CD4-positive, alpha-beta T cell treated with Interleukin-21 for 1 hour (primary cell): ENCODE results near the gene NLGN1.
"Not testable (repeated sequence)": the region's sequence is repeated elsewhere in the genome, so short reads cannot be mapped to it uniquely, and the experiment has no call there.

Experiments used
- DNase-seq: peaks from one replicate; pipeline ENCODE4 v3.0.0-alpha.2; 2020

NLGN1 gene

GRCh38 chr3:173430576-173430975 is 33.0 kb downstream of the NLGN1 start:
- DNase-seq: no peak

- DNase-seq: no peak
Observed at GRCh38 chr3:173439004-173439403, 41.5 kb downstream of the NLGN1 start.

GRCh38 chr3:173440514-173440913 is 43.0 kb downstream of the NLGN1 start:
- DNase-seq: no peak

- not testable (repeated sequence) for DNase-seq
Observed at GRCh38 chr3:173451561-173451960, 54.0 kb downstream of the NLGN1 start.

- no peak for DNase-seq
Observed at GRCh38 chr3:173463250-173463649, 65.7 kb downstream of the NLGN1 start.

- DNase-seq: no peak
Observed at GRCh38 chr3:173465112-173465511, 67.6 kb downstream of the NLGN1 start.

- no peak for DNase-seq
Observed at GRCh38 chr3:173465898-173466678, 68.5 kb downstream of the NLGN1 start.

- DNase-seq: no peak
Observed at GRCh38 chr3:173467501-173467900, 70.0 kb downstream of the NLGN1 start.

- DNase-seq: no peak
Observed at GRCh38 chr3:173473237-173473636, 75.7 kb downstream of the NLGN1 start.

- no peak for DNase-seq
Observed at GRCh38 chr3:173479301-173479700, 81.8 kb downstream of the NLGN1 start.

GRCh38 chr3:173501931-173502489 is 104.5 kb downstream of the NLGN1 start:
- no peak for DNase-seq

- no peak for DNase-seq
Observed at GRCh38 chr3:173502983-173503568, 105.5 kb downstream of the NLGN1 start.

GRCh38 chr3:173510565-173510964 is 113.0 kb downstream of the NLGN1 start:
- no peak for DNase-seq

GRCh38 chr3:173513123-173513522 is 115.6 kb downstream of the NLGN1 start:
- no peak for DNase-seq

GRCh38 chr3:173529062-173529711 is 131.6 kb downstream of the NLGN1 start:
- DNase-seq: no peak

GRCh38 chr3:173531602-173532001 is 134.1 kb downstream of the NLGN1 start:
- DNase-seq: no peak

GRCh38 chr3:173538410-173538809 is 140.9 kb downstream of the NLGN1 start:
- no peak for DNase-seq

GRCh38 chr3:173545590-173545989 is 148.0 kb downstream of the NLGN1 start:
- DNase-seq: not testable (repeated sequence)

GRCh38 chr3:173547070-173547469 is 149.5 kb downstream of the NLGN1 start:
- no peak for DNase-seq

GRCh38 chr3:173548261-173548660 is 150.7 kb downstream of the NLGN1 start:
- DNase-seq: no peak

- DNase-seq: no peak
Observed at GRCh38 chr3:173552526-173552925, 155.0 kb downstream of the NLGN1 start.

- DNase-seq: no peak
Observed at GRCh38 chr3:173553635-173554280, 156.2 kb downstream of the NLGN1 start.

GRCh38 chr3:173556546-173556945 is 159.0 kb downstream of the NLGN1 start:
- no peak for DNase-seq
